HEK293 (cell line): ENCODE results near the gene FSCN2.
A peak's percentile ranks its signal among the peaks of the same experiment; 100 is the strongest.

Experiments used
- CTCF ChIA-PET: fragments of 350-600 bp; formaldehyde crosslinking; extraction: SDS; loops from one replicate; lab custom pipeline; 2021; ENCODE audit warnings: antibody characterized with exemption; lab: Yijun Ruan, JAX
- POLR2A ChIA-PET: fragments of 300-600 bp; formaldehyde crosslinking; extraction: SDS; loops from one replicate; lab custom pipeline; 2020; ENCODE audit warnings: antibody characterized with exemption, inconsistent platforms; lab: Yijun Ruan, JAX
- H3K27ac ChIP-seq: fragments of 200-500 bp; sonication (Bioruptor generic); 2 replicates; pipeline ENCODE4 v1.5.1; 2014; ENCODE audit warnings: low read depth, low read length, control low read depth, inconsistent platforms; ENCODE audit errors: extremely low read depth
- H3K36me3 ChIP-seq, 2 experiments: fragments of 200-500 bp in 1 of 2; sonication (Bioruptor generic) in 1 of 2; 1 replicate in 1 of 2; 2 replicates in 1 of 2; pipeline ENCODE4 v1.5.1; 2014 to 2017; ENCODE audit warnings: inconsistent platforms in 2 of 2, low read length in 2 of 2; ENCODE audit not compliant: control insufficient read depth in 2 of 2, insufficient read depth in 1 of 2
- H3K4me1 ChIP-seq: fragments of 200-500 bp; sonication (Bioruptor generic); 2 replicates; pipeline ENCODE4 v1.5.1; 2014; ENCODE audit warnings: mild to moderate bottlenecking, low read length, inconsistent platforms; ENCODE audit not compliant: control insufficient read depth, insufficient read depth
- H3K4me3 ChIP-seq: 2 replicates; pipeline ENCODE4 v1.5.1; 2011; ENCODE audit warnings: low read depth, mild to moderate bottlenecking, control low read depth, low read length, moderate library complexity
- H3K9me3 ChIP-seq: fragments of 200-500 bp; sonication (Bioruptor generic); 2 replicates; pipeline ENCODE4 v1.5.1; 2014; ENCODE audit warnings: low read depth, low read length, inconsistent platforms; ENCODE audit not compliant: control insufficient read depth, insufficient read depth
- GLIS1 ChIP-seq: fragments of 450-650 bp; formaldehyde crosslinking; IDR thresholded peaks from 2 replicates; pipeline ENCODE4 v1.5.1; 2016; ENCODE audit warnings: missing biosample characterization, missing genetic modification characterization
- GLIS2 ChIP-seq: fragments of 450-650 bp; formaldehyde crosslinking; IDR thresholded peaks from 2 replicates; pipeline ENCODE4 v1.5.1; 2016; ENCODE audit warnings: missing biosample characterization, missing genetic modification characterization
- IKZF3 ChIP-seq: fragments of 450-650 bp; IDR thresholded peaks from 2 replicates; pipeline ENCODE4 v1.5.0; 2018; ENCODE audit warnings: missing biosample characterization, mild to moderate bottlenecking, missing genetic modification characterization, moderate library complexity
- KLF8 ChIP-seq: fragments of 450-650 bp; formaldehyde crosslinking; IDR thresholded peaks from 2 replicates; pipeline ENCODE4 v1.5.1; 2016; ENCODE audit warnings: missing biosample characterization, missing genetic modification characterization
- SP7 ChIP-seq: fragments of 450-650 bp; formaldehyde crosslinking; IDR thresholded peaks from 2 replicates; pipeline ENCODE4 v1.5.1; 2016; ENCODE audit warnings: missing biosample characterization, missing genetic modification characterization
- ZIC2 ChIP-seq: fragments of 450-650 bp; formaldehyde crosslinking; IDR thresholded peaks from 2 replicates; pipeline ENCODE4 v1.5.1; 2016; ENCODE audit warnings: missing biosample characterization, missing genetic modification characterization
- ZNF121 ChIP-seq: fragments of 450-650 bp; formaldehyde crosslinking; IDR thresholded peaks from 2 replicates; pipeline ENCODE4 v1.5.1; 2016; ENCODE audit warnings: missing biosample characterization, missing genetic modification characterization
- ZNF37A ChIP-seq: fragments of 450-650 bp; IDR thresholded peaks from 2 replicates; pipeline ENCODE4 v1.5.1; 2018; ENCODE audit warnings: missing biosample characterization, missing genetic modification characterization
- ZNF473 ChIP-seq: fragments of 450-650 bp; formaldehyde crosslinking; IDR thresholded peaks from 2 replicates; pipeline ENCODE4 v1.5.1; 2017; ENCODE audit warnings: missing biosample characterization, missing genetic modification characterization
- ZNF544 ChIP-seq: fragments of 450-650 bp; formaldehyde crosslinking; IDR thresholded peaks from 2 replicates; pipeline ENCODE4 v1.5.0; 2017; ENCODE audit warnings: missing biosample characterization, missing genetic modification characterization
- ZNF555 ChIP-seq: fragments of 450-650 bp; formaldehyde crosslinking; conservative IDR thresholded peaks from 2 replicates; pipeline ENCODE4 v1.5.1; 2017; ENCODE audit warnings: missing biosample characterization, mild to moderate bottlenecking, missing genetic modification characterization, inconsistent platforms
- ZNF558 ChIP-seq: fragments of 450-650 bp; formaldehyde crosslinking; IDR thresholded peaks from 2 replicates; pipeline ENCODE4 v1.5.1; 2016; ENCODE audit warnings: missing biosample characterization, missing genetic modification characterization
- ZNF600 ChIP-seq: fragments of 450-650 bp; formaldehyde crosslinking; IDR thresholded peaks from 2 replicates; pipeline ENCODE4 v1.5.1; 2016; ENCODE audit warnings: missing biosample characterization, missing genetic modification characterization
- ZNF670 ChIP-seq: fragments of 450-650 bp; formaldehyde crosslinking; IDR thresholded peaks from 2 replicates; pipeline ENCODE4 v1.5.1; 2016; ENCODE audit warnings: missing biosample characterization, missing genetic modification characterization, low read depth
- ZNF747 ChIP-seq: fragments of 450-650 bp; formaldehyde crosslinking; IDR thresholded peaks from 2 replicates; pipeline ENCODE4 v1.5.1; 2016; ENCODE audit warnings: missing biosample characterization, missing genetic modification characterization
- TF ChIP-seq, protein P1 (sequence below): fragments of 450-650 bp; formaldehyde crosslinking; IDR thresholded peaks from 2 replicates; pipeline ENCODE4 v1.5.0; 2017; ENCODE audit warnings: missing biosample characterization, missing genetic modification characterization, borderline replicate concordance
- TF ChIP-seq, protein P2 (sequence below): fragments of 450-650 bp; formaldehyde crosslinking; IDR thresholded peaks from 2 replicates; pipeline ENCODE4 v1.5.1; 2016; ENCODE audit warnings: missing biosample characterization, missing genetic modification characterization, low read depth
- TF ChIP-seq, protein P3 (sequence below): fragments of 450-650 bp; formaldehyde crosslinking; IDR thresholded peaks from 2 replicates; pipeline ENCODE4 v1.5.1; 2017; ENCODE audit warnings: missing biosample characterization, missing genetic modification characterization
- TF ChIP-seq, protein P4 (sequence below): fragments of 450-650 bp; formaldehyde crosslinking; IDR thresholded peaks from 2 replicates; pipeline ENCODE4 v1.5.1; 2016; ENCODE audit warnings: missing biosample characterization, missing genetic modification characterization

The FSCN2 gene

DNA sequence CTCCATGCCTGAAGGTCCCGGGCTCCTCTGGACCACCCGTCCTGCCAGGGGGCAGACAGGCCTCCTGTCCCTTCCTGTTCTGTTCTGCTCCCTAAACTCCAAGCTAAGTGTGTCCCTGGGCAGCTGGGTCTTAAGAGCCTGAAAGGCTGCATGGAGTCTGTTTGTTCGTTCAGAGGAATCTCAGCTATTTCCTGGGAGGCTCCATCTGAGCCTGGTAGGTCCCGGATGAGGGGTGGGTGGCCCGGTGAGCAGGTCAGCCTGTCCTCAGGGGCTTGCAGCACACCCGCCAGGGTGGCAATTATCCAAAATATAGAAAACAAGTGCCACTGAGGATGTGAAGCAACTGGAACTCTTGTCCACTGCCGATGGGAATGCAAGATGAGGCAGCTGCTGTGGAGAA, 28.1 kb upstream of the FSCN2 start:
- Histone ChIP-seq H3K4me1 (no peaks in the 10 kb centered on the region), H3K9me3 (no peaks in the 10 kb centered on the region), H3K4me3 (no peak overlapping the region), H3K36me3 (no peaks in the 10 kb centered on the region), H3K27ac (no peak overlapping the region)
- ChIA-PET POLR2A (interaction anchor here (1.4 to 3.6 kb wide), 3 partner anchors 9 to 12 kb away, joined by 9 to 22 read pairs (median 19); partner anchors contain the start of gene ACTG1), CTCF (interaction anchor here (1.5 kb wide), 1 partner anchor 15 kb away, joined by 5 read pairs; no protein-coding TSS in a partner anchor)
- TF ChIP-seq ZNF600 (tag by site-specific recombination) (0 out of 2 replicates have a peak, but pooled peaks have one; percentile 10), ZNF747 (tag by site-specific recombination) (no peak)

DNA sequence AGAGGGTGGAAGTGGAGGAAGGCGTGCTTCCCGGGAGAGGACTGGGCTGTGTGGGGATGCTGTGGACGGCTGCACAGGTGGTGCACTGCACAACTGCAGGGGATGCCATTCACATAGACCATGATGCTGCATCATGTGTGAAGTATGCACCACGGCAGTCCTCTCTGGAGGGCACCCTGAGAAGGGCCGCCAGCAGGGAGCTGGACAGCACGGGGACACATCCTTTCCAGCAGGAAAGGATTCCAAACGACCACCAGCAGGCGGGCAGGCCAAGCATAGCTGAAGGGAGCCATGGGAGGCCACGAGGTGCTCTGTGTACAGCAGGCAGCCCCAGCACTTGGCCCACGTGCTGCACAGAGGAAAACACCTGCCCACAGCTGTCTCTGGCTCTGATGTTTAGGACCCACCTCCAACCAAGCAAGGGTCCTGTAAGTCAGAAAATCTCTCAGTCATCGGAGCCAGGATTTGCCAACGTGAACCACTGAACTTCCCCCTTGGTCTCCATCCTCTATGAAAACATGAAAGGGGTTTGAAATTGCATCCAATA, 25.6 kb upstream of the FSCN2 start:
- Histone ChIP-seq H3K9me3 (no peaks in the 10 kb centered on the region), H3K4me1 (no peaks in the 10 kb centered on the region), H3K36me3 (no peaks in the 10 kb centered on the region), H3K4me3 (no peak overlapping the region), H3K27ac (no peak overlapping the region)
- POLR2A ChIA-PET, result interaction anchor here (0.9 to 1.4 kb wide), 3 partner anchors 10 to 256 kb away, joined by 3 to 8 read pairs (median 3); partner anchors contain the start of gene ACTG1
- CTCF ChIA-PET, result interaction anchor here (0.6 to 1.0 kb wide), 2 partner anchors 18 to 96 kb away, joined by 3 to 4 read pairs; no protein-coding TSS in a partner anchor
- TF ChIP-seq IKZF3 (tag by site-specific recombination) (no peak), KLF8 (tag by site-specific recombination) (no peak), ZNF558 (tag by site-specific recombination) (no peak), ZNF600 (tag by site-specific recombination) (0 out of 2 replicates have a peak, but pooled peaks have one; percentile 13), ZNF37A (tag by site-specific recombination) (no peak), ZNF544 (tag by site-specific recombination) (no peak), ZNF670 (no peak), ZIC2 (tag by site-specific recombination) (peak; percentile 81), SP7 (no peak), ZNF473 (tag by site-specific recombination) (no peak), ZNF121 (tag by site-specific recombination) (no peak), ZNF555 (tag by site-specific recombination) (no peak), GLIS2 (no peak), GLIS1 (tag by site-specific recombination) (0 out of 2 replicates have a peak, but pooled peaks have one; percentile 15)
- TF ChIP-seq, protein P1, sequence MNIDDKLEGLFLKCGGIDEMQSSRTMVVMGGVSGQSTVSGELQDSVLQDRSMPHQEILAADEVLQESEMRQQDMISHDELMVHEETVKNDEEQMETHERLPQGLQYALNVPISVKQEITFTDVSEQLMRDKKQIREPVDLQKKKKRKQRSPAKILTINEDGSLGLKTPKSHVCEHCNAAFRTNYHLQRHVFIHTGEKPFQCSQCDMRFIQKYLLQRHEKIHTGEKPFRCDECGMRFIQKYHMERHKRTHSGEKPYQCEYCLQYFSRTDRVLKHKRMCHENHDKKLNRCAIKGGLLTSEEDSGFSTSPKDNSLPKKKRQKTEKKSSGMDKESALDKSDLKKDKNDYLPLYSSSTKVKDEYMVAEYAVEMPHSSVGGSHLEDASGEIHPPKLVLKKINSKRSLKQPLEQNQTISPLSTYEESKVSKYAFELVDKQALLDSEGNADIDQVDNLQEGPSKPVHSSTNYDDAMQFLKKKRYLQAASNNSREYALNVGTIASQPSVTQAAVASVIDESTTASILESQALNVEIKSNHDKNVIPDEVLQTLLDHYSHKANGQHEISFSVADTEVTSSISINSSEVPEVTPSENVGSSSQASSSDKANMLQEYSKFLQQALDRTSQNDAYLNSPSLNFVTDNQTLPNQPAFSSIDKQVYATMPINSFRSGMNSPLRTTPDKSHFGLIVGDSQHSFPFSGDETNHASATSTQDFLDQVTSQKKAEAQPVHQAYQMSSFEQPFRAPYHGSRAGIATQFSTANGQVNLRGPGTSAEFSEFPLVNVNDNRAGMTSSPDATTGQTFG (tag by site-specific recombination), result no peak
- TF ChIP-seq, protein P2, sequence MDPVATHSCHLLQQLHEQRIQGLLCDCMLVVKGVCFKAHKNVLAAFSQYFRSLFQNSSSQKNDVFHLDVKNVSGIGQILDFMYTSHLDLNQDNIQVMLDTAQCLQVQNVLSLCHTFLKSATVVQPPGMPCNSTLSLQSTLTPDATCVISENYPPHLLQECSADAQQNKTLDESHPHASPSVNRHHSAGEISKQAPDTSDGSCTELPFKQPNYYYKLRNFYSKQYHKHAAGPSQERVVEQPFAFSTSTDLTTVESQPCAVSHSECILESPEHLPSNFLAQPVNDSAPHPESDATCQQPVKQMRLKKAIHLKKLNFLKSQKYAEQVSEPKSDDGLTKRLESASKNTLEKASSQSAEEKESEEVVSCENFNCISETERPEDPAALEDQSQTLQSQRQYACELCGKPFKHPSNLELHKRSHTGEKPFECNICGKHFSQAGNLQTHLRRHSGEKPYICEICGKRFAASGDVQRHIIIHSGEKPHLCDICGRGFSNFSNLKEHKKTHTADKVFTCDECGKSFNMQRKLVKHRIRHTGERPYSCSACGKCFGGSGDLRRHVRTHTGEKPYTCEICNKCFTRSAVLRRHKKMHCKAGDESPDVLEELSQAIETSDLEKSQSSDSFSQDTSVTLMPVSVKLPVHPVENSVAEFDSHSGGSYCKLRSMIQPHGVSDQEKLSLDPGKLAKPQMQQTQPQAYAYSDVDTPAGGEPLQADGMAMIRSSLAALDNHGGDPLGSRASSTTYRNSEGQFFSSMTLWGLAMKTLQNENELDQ, result no peak
- TF ChIP-seq, protein P3, sequence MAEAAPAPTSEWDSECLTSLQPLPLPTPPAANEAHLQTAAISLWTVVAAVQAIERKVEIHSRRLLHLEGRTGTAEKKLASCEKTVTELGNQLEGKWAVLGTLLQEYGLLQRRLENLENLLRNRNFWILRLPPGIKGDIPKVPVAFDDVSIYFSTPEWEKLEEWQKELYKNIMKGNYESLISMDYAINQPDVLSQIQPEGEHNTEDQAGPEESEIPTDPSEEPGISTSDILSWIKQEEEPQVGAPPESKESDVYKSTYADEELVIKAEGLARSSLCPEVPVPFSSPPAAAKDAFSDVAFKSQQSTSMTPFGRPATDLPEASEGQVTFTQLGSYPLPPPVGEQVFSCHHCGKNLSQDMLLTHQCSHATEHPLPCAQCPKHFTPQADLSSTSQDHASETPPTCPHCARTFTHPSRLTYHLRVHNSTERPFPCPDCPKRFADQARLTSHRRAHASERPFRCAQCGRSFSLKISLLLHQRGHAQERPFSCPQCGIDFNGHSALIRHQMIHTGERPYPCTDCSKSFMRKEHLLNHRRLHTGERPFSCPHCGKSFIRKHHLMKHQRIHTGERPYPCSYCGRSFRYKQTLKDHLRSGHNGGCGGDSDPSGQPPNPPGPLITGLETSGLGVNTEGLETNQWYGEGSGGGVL, result no peak
- TF ChIP-seq, protein P4, sequence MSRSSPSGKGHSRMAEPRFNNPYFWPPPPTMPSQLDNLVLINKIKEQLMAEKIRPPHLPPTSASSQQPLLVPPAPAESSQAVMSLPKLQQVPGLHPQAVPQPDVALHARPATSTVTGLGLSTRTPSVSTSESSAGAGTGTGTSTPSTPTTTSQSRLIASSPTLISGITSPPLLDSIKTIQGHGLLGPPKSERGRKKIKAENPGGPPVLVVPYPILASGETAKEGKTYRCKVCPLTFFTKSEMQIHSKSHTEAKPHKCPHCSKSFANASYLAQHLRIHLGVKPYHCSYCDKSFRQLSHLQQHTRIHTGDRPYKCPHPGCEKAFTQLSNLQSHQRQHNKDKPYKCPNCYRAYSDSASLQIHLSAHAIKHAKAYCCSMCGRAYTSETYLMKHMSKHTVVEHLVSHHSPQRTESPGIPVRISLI, result no peak
